ENCODE results near the gene BLZF1.
A peak's percentile ranks its signal among the peaks of the same experiment; 100 is the strongest.
"Not testable (repeated sequence)": the region's sequence is repeated elsewhere in the genome, so short reads cannot be mapped to it uniquely, and the experiment has no call there.

Gene BLZF1

DNA sequence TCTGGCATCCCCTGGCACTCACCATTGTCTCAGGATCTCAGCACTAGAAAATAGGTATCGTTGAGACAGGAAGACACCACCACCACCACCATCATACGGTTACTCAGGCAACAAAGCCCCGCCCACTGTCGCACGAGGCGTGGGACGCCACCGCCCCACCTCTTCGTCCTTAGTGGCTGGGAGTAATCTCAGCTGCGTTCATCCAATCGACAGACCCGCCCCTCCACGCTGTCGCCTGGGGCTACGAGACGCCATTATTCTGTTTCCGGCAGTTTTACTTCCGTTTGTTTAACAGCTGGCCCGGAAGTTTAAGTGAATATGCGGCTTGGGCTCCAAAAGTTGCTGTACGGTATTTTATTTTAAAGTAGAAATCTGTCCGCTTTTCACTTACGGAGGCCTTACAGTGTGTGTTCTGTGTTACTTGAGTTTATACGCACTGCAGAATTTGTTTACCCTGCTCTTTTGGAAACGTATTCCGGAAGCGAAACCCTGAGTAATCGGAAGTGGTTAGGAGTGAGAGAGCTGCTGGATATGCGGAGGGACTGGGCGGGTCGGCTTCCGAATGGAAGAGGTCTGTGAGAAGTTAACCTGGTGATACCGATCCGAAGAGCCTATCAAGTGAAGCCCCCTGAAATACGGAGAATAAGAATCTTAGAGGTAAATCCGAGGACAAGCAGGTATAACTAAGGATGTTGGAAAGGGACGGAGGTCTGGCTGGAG, at the start of gene BLZF1, which contains the start of gene NME7:
BLZF1 (plus strand) TSS at position 510 of the 720 bp plus-strand sequence. CDS start 1,328 bp downstream, outside the sequence.
NME7 (minus strand) TSS at position 112 of the 720 bp plus-strand sequence; CDS start at position 25, 87 bp downstream.
- peak; percentile 93 to 94 for DNase-seq (ENCODE audit: low read depth in 2 of 2)

DNA sequence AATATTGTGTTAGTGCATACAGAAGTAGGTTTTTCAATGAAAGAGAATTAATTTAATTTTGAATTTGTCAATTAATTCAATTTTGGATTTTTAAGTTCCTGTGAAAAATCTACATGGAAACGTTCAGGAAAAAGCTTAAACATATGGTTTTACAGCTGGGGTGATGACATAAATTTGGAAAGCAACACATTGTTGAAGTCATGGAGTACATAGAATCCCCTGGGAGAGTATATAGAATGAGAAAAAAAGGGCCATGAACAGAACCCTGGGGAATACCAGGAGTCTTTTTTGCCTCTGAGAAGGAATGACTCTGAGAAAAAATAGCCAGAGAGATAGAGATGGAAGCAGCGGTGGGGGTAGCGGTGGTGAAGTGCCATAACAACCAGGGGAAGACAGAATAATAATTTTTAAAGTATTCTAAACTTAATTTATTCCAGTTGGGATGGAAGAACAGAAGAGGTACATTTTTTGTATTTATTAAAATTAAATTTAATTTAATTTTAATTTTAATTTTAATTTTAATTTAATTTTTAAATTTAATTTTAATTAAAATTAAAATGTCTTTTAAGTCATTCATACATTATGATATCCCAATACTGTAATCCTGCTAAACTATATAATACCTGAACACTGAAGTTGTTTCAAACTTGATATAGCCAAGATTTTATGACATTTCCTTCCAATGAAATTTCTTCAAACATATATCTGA, 49.3 kb upstream of the BLZF1 start:
- no peak for DNase-seq (ENCODE audit: low read depth in 2 of 2)

DNA sequence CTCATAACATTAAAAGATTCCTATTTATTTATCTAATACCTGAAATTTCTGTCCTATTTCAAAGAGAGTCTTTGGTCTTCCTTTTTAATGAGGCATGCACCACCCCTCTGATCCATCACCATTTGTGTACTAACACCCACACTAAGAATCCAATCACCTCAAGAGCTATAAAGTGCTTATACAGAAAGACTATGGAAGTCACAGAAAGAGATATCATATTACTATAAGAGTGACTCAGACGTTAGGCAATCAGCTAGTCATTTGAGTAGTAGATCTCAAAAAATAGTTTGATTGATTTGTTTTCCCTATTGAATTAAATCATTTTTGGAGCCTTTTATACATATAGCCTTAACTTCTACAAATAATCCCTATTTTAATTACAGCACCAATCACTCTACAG, 46.5 kb upstream of the BLZF1 start:
- DNase-seq (ENCODE audit: low read depth in 2 of 2) = no peak

- no peak for DNase-seq (ENCODE audit: low read depth in 2 of 2)
Measured at GRCh38 chr1:169322138-169322537, 45.9 kb upstream of the BLZF1 start.

- DNase-seq (ENCODE audit: low read depth in 2 of 2) = no peak
Measured at GRCh38 chr1:169325117-169325516, 42.9 kb upstream of the BLZF1 start.

GRCh38 chr1:169326261-169326955, 41.6 kb upstream of the BLZF1 start:
- no peak for DNase-seq (ENCODE audit: low read depth in 2 of 2)

DNA sequence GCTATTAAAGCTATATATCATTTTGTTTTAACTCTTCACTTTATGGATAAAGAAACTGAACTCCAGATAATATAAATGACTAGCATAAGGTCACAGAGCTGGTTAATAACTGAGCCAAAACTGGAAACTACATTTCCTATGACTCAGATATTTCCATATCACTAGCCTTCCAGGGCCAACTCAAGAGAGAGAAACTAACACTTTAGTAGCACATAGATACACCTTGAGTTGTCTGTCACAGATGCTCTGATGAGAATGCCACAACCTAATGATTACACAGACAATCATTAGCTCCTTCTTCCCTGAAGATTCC, 41.1 kb upstream of the BLZF1 start:
- no peak for DNase-seq (ENCODE audit: low read depth in 2 of 2)

GRCh38 chr1:169327875-169328274, 40.1 kb upstream of the BLZF1 start:
- no peak for DNase-seq (ENCODE audit: low read depth in 2 of 2)

DNA sequence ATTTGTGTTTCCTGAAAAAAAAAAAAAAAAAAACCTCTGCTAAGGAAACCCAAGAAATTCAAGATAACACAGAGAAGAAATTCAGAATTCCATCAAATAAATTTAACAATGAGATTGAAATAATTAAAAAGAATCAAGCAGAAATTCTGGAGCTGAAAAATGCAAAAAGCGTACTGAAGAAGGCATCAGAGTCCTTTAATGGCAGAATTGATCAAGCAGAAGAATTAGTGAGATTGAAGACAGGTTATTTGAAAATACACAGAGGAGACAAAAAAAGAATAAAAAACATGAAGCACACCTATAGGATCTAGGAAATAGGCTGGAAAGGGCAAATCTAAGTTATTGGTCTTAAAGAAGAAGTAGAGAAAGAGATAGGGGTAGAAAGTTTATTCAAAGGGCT, 38.6 kb upstream of the BLZF1 start:
- DNase-seq (ENCODE audit: low read depth in 2 of 2) = no peak

DNA sequence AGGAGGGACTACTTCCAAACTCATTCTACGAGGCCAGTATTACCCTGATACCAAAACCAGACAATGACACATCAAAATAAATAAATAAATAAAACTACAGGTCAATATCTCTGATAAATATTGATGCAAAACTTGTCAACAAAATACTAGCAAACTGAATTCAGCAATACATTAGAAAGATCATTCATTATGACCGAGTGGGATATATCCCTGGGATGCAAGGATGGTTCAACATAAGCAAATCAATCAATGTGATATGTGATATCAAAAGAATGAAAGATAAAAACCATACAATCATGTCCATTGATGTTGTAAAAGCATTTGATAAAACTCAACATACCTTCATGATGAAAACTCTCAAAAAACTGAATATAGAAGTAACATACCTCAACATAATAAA, 37.1 kb upstream of the BLZF1 start:
- DNase-seq (ENCODE audit: low read depth in 2 of 2) = no peak

GRCh38 chr1:169334727-169335126, 33.3 kb upstream of the BLZF1 start:
- not testable (repeated sequence) for DNase-seq (ENCODE audit: low read depth in 2 of 2)

DNA sequence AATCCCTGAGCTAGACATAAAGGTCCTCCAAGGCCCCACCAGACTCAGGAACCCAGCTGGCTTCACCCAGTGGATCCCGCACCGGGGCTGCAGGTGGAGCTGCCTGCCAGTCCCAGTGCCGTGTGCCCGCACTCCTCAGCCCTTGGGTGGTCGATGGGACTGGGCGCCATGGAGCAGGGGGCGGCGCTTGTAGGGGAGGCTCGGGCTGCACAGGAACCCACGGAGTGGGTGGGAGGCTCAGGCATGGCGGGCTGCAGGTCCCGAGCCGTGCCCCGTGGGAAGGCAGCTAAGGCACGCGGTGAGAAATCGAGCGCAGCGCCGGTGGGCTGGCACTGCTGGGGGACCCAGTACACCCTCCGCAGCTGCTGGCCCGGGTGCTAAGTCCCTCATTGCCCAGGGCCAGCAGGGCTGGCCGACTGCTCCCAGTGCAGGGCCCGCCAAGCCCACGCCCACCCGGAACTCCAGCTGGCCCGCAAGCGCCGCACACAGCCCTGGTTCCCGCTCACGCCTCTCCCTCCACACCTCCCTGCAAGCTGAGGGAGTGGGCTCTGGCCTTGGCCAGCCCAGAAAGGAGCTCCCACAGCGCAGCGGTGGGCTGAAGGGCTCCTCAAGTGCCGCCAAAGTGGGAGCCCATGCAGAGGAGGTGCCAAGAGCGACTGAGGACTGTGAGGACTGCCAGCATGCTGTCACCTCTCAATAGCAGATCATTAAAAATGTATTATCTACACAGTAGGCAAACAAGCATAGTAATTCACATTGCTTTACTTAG, 30.9 kb upstream of the BLZF1 start:
- not testable (repeated sequence) for DNase-seq (ENCODE audit: low read depth in 2 of 2)

- DNase-seq (ENCODE audit: low read depth in 2 of 2) = no peak
Measured at GRCh38 chr1:169338617-169339016, 29.4 kb upstream of the BLZF1 start.

GRCh38 chr1:169339773-169340172, 28.2 kb upstream of the BLZF1 start:
- DNase-seq (ENCODE audit: low read depth in 2 of 2) = no peak

- DNase-seq (ENCODE audit: low read depth in 2 of 2) = no peak
Measured at GRCh38 chr1:169340882-169341281, 27.1 kb upstream of the BLZF1 start.

GRCh38 chr1:169342096-169342495, 25.9 kb upstream of the BLZF1 start:
- not testable (repeated sequence) for DNase-seq (ENCODE audit: low read depth in 2 of 2)

DNA sequence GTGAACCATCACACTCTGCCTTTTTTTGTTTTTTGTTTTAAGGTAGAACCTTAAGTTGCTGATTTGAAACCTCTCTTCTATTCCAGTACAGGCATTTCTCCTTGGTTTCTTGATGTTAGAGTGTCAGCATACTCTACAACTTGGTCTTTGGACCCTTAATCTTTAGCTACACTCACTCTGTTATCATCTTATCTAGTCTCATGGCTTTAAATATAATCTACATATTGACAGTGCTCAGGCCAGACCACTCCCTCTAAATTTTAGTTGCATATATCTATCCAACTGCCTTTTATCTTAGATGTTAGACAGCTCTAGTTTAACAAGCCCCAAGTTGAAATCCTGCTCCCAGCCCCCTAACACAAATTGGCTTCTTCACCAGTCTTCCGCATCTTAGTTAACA, 22.5 kb upstream of the BLZF1 start:
- DNase-seq (ENCODE audit: low read depth in 2 of 2) = no peak

GRCh38 chr1:169346036-169346589, 21.9 kb upstream of the BLZF1 start:
- no peak for DNase-seq (ENCODE audit: low read depth in 2 of 2)

DNA sequence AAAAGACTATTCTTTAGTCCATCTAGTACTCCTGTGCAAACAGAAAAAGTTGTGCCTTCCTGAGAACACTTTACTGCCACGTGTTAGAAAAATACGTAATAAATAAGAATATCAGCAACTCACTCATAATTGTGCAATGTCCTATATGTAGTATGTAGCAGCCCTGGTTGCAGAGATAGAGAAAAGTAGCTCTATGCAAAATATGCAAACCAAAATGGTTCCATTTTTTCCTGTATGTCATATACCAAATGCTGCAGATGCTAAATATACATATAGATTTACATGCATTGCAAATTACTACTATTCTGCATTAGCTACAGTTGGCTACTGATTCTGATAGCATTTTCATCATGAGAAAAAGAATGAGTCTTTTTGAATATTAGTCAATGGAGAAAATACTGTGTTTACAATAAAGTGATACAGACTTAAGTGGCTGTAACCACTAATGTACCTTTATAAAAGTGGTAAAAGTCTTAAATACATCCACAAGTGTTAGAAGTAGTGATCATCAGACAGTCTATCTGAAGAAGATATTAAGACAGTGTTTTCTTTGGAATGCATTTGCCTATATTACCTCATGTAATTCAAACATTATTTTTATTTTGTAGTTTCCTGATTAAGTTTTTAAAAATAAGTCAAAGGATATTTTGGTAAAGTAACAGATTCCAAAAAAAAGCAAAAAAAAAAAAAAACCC, 20.2 kb upstream of the BLZF1 start:
- no peak for DNase-seq (ENCODE audit: low read depth in 2 of 2)

GRCh38 chr1:169348383-169349036, 19.5 kb upstream of the BLZF1 start:
- DNase-seq (ENCODE audit: low read depth in 2 of 2) = no peak

DNA sequence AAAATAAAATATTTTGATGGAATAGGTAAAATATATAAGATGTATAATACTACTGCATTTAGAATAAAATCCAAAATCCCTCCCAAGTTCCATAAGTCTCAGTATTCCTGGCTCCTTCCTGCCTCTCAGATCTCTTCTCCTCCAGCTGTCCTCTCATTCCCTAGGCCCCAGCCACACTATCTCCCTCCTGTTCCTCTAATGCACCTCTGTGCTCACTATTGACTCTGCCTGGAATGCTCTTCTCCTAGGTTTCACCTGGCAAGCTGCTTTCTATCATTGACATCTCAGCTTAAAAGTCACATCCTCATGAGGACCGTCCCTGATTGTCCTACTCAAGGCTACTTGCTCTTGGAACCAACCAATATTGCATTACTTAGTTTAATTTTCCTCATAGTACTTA, 7.6 kb upstream of the BLZF1 start:
- no peak for DNase-seq (ENCODE audit: low read depth in 2 of 2)

All from stimulated activated CD4-positive, alpha-beta T cell treated with anti-CD3 and anti-CD28 coated beads, Interleukin-1b, Interleukin-23, amount 100 ng/mL, for 1 hour (primary cell).